ENCODE results near the gene SRSF12. TPM values are rescaled to one million over a fixed set of nuclear protein-coding genes. Genes with fewer than 3 reads are reported as not detected.

SRSF12 gene
- total and polyA plus RNA-seq, 9 of the 15 experiments (the other 6 are each of a cell fraction or from before 2014, with no cell fraction given), result not detected

GRCh38 chr6:89081423-89082322 is 36.2 kb downstream of the SRSF12 start (continued):
- TF ChIP-seq AFF4 (CRISPR knock-in tag; IDR thresholded peaks at IDR 0.05) (0 out of 2 replicates have a peak, but pooled peaks have one; percentile 15), NR4A1 (CRISPR knock-in tag; IDR thresholded peaks at IDR 0.05) (no peak), NR4A1 (tag; IDR thresholded peaks at IDR 0.05) (peak; percentile 49; the same call in 1 of the 2 replicates), ZNF512 (tag; IDR thresholded peaks at IDR 0.05) (no peak), ATF4 (CRISPR knock-in tag; IDR thresholded peaks at IDR 0.05) (peak; percentile 39; the same call in 1 of the 2 replicates), HDAC2 (IDR thresholded peaks at IDR 0.05) (no peak; the same call in 1 of the 2 replicates), ZNF696 (CRISPR knock-in tag; conservative IDR thresholded peaks at IDR 0.05) (no peak), ZNF655 (CRISPR knock-in tag; IDR thresholded peaks at IDR 0.05) (no peak), SFPQ (IDR thresholded peaks at IDR 0.05; ENCODE audit: low read depth, low read length) (no peak), HEY1 (CRISPR knock-in tag; IDR thresholded peaks at IDR 0.05; ENCODE audit: borderline replicate concordance) (0 out of 2 replicates have a peak, but pooled peaks have one; percentile 32), HES1 (IDR thresholded peaks at IDR 0.05; ENCODE audit: low read depth) (no peak), GATAD2B (IDR thresholded peaks at IDR 0.05; ENCODE audit: borderline replicate concordance) (no peak), ETV5 (CRISPR knock-in tag; IDR thresholded peaks at IDR 0.05; ENCODE audit: low read depth) (0 out of 2 replicates have a peak, but pooled peaks have one; percentile 20), GABPB1 (CRISPR knock-in tag; IDR thresholded peaks at IDR 0.05) (peak; percentile 62), TCF3 (CRISPR knock-in tag; IDR thresholded peaks at IDR 0.05) (peak; percentile 22; the same call in 1 of the 2 replicates), ZZZ3 (IDR thresholded peaks at IDR 0.05) (no peak)

Data from K562 (cell line).